HCT116 (cell line): ENCODE measurements around the gene ARHGAP9. TPM values are rescaled to one million over a fixed set of nuclear protein-coding genes. Genes with fewer than 3 reads are reported as not detected.

Experiments used
- ATAC-seq: fragments of 200-7000 bp; cut with Tn5 transposase; 2 replicates; pipeline ENCODE4 v1.9.1; 2020; ENCODE audit warnings: mild to moderate bottlenecking, moderate library complexity
- BruUV-seq: library from RNA; stranded (reverse); fragments of 400-500 nt; replicated peaks from 2 replicates; lab custom pipeline; 2021; lab: Mats Ljungman, UMichigan
- CTCF ChIA-PET: fragments of 300-600 bp; sonication (Branson Sonifier 250); formaldehyde crosslinking; loops from one replicate; lab custom pipeline; 2021; ENCODE audit warnings: antibody characterized with exemption; lab: Charles Lee
- POLR2A ChIA-PET: fragments of 300-600, 350-600 bp; sonication (Branson Sonifier 250); formaldehyde crosslinking; loops from one replicate; lab custom pipeline; 2021; ENCODE audit warnings: antibody characterized with exemption; lab: Charles Lee
- RAD21 ChIA-PET, 2 experiments: fragments of 300-600 bp; sonication (Branson Sonifier 250); formaldehyde crosslinking; loops; one replicate each; lab custom pipeline; 2023; ENCODE audit warnings: low total read pairs in 2 of 2; ENCODE audit not compliant: uncharacterized antibody in 2 of 2, unreplicated experiment in 2 of 2, low non-redundant PET in 1 of 2; lab: Charles Lee
- DNase-seq: peaks from one replicate; pipeline ENCODE4 v3.0.0-alpha.2; 2010; ENCODE audit warnings: low read depth, low spot score
- H2AFZ ChIP-seq: fragments of 200-600 bp; shearing (Covaris generic), sonication (generic); 2 replicates; pipeline ENCODE4 v1.6.1; 2017; ENCODE audit warnings: low read depth, mixed run types, mixed read lengths, antibody characterized with exemption, low read length; ENCODE audit not compliant: poor library complexity, severe bottlenecking
- H3K27ac ChIP-seq: 2 replicates; pipeline ENCODE4 v1.5.1; 2012; ENCODE audit warnings: low read depth, low read length
- H3K27me3 ChIP-seq: fragments of 200-600 bp; sonication (generic); 2 replicates; pipeline ENCODE4 v1.6.1; 2016; ENCODE audit warnings: mixed run types, low read length, mixed read lengths; ENCODE audit not compliant: insufficient read depth
- H3K36me3 ChIP-seq, 2 experiments: fragments of 200-500 bp in 1 of 2; fragments of 200-600 bp in 1 of 2; sonication (Bioruptor generic) in 1 of 2; sonication (generic) in 1 of 2; 2 replicates each; pipeline versions ENCODE4 v1.5.1 to v1.6.1; 2014 to 2016; ENCODE audit warnings: low read length in 2 of 2, inconsistent platforms in 1 of 2, mixed read lengths in 1 of 2, mixed run types in 1 of 2; ENCODE audit not compliant: insufficient read depth in 2 of 2, control insufficient read depth in 1 of 2
- H3K4me1 ChIP-seq, 2 experiments: fragments of 200-600 bp in 1 of 2; sonication (generic) in 1 of 2; 2 replicates each; pipeline versions ENCODE4 v1.5.1 to v1.6.1; 2012 to 2017; ENCODE audit warnings: low read length in 2 of 2, inconsistent platforms in 1 of 2, mild to moderate bottlenecking in 1 of 2, mixed read lengths in 1 of 2, mixed run types in 1 of 2, moderate library complexity in 1 of 2; ENCODE audit not compliant: insufficient read depth in 2 of 2, control insufficient read depth in 1 of 2
- H3K4me2 ChIP-seq: fragments of 200-600 bp; sonication (generic); 2 replicates; pipeline ENCODE4 v1.6.1; 2017; ENCODE audit warnings: mixed run types, low read length, mixed read lengths
- H3K4me3 ChIP-seq, 2 experiments: fragments of 200-600 bp in 1 of 2; sonication (generic) in 1 of 2; replicated peaks in 1 of 2; 2 replicates each; pipeline ENCODE4 v1.5.1; 2011 to 2016; ENCODE audit warnings: low read length in 2 of 2, control low read depth in 1 of 2, low read depth in 1 of 2, mild to moderate bottlenecking in 1 of 2, mixed read lengths in 1 of 2, mixed run types in 1 of 2
- H3K79me2 ChIP-seq: fragments of 200-600 bp; sonication (generic); 2 replicates; pipeline ENCODE4 v1.6.1; 2017; ENCODE audit warnings: mild to moderate bottlenecking, mixed run types, low read length, moderate library complexity, mixed read lengths; ENCODE audit not compliant: insufficient read depth
- H3K9ac ChIP-seq: fragments of 200-600 bp; sonication (generic); 2 replicates; pipeline ENCODE4 v1.6.1; 2016; ENCODE audit warnings: low read length, mixed read lengths
- H3K9me2 ChIP-seq: fragments of 200-600 bp; sonication (generic), shearing (Covaris generic); 2 replicates; pipeline ENCODE4 v1.6.1; 2017; ENCODE audit warnings: mixed run types, mild to moderate bottlenecking, moderate library complexity; ENCODE audit not compliant: insufficient read depth
- H3K9me3 ChIP-seq, 2 experiments: fragments of 200-500 bp in 1 of 2; fragments of 200-600 bp in 1 of 2; sonication (Bioruptor generic) in 1 of 2; sonication (generic) in 1 of 2; 2 replicates each; pipeline ENCODE4 v1.6.1; 2014 to 2017; ENCODE audit warnings: low read length in 2 of 2, mixed read lengths in 2 of 2, inconsistent platforms in 1 of 2, low read depth in 1 of 2, mild to moderate bottlenecking in 1 of 2, mixed run types in 1 of 2, moderate library complexity in 1 of 2; ENCODE audit not compliant: control insufficient read depth in 1 of 2, insufficient read depth in 1 of 2
- H4K20me1 ChIP-seq: fragments of 200-600 bp; sonication (generic), shearing (Covaris generic); 2 replicates; pipeline ENCODE4 v1.6.1; 2017; ENCODE audit warnings: mixed run types, mild to moderate bottlenecking, moderate library complexity; ENCODE audit not compliant: insufficient read depth
- CBX3 ChIP-seq: IDR thresholded peaks from 2 replicates; pipeline ENCODE4 v1.6.1; 2012; ENCODE audit warnings: low read depth
- CEBPB ChIP-seq: IDR thresholded peaks from 2 replicates; pipeline ENCODE4 v1.6.1; 2012; ENCODE audit warnings: low read depth
- CTCF ChIP-seq, 3 experiments: fragments of 200-600 bp in 1 of 3; sonication (generic) in 1 of 3; IDR thresholded peaks in 2 of 3; conservative IDR thresholded peaks in 1 of 3; 2 replicates each; pipeline ENCODE4 v1.5.1; 2012 to 2017; ENCODE audit warnings: low read depth in 2 of 3, low read length in 2 of 3, antibody characterized with exemption in 1 of 3, borderline replicate concordance in 1 of 3, control low read depth in 1 of 3, mild to moderate bottlenecking in 1 of 3, mixed read lengths in 1 of 3, mixed run types in 1 of 3, moderate library complexity in 1 of 3; ENCODE audit not compliant: insufficient read depth in 1 of 3
- EGR1 ChIP-seq: IDR thresholded peaks from 2 replicates; pipeline ENCODE4 v1.6.1; 2012; ENCODE audit warnings: low read depth
- EZH2phosphoT487 ChIP-seq: fragments of 200-600 bp; IDR thresholded peaks from 2 replicates; pipeline ENCODE4 v1.6.1; 2018; ENCODE audit warnings: antibody characterized with exemption, borderline replicate concordance
- MAX ChIP-seq: IDR thresholded peaks from 2 replicates; pipeline ENCODE4 v1.6.1; 2012
- POLR2A ChIP-seq: IDR thresholded peaks from 2 replicates; pipeline ENCODE4 v1.7.0; 2011; ENCODE audit warnings: borderline replicate concordance; ENCODE audit not compliant: insufficient read depth, insufficient read length; ENCODE audit errors: extremely low read depth
- POLR2AphosphoS5 ChIP-seq: IDR thresholded peaks from 2 replicates; pipeline ENCODE4 v1.6.1; 2011; ENCODE audit warnings: mild to moderate bottlenecking, low read depth, low read length, moderate library complexity
- RAD21 ChIP-seq: IDR thresholded peaks from 2 replicates; pipeline ENCODE4 v1.6.1; 2012; ENCODE audit warnings: low read depth, mild to moderate bottlenecking
- SIN3A ChIP-seq: IDR thresholded peaks from 2 replicates; pipeline ENCODE4 v1.6.1; 2012; ENCODE audit warnings: low read depth
- YY1 ChIP-seq: IDR thresholded peaks from 2 replicates; pipeline ENCODE4 v1.6.1; 2011; ENCODE audit warnings: low read length, low read depth, moderate library complexity, mild to moderate bottlenecking; ENCODE audit not compliant: insufficient replicate concordance; ENCODE audit errors: extremely low read depth
- ZNF274 ChIP-seq: fragments of 200-500 bp; sonication (Bioruptor generic); IDR thresholded peaks from 2 replicates; pipeline ENCODE4 v1.6.1; 2014; ENCODE audit warnings: mild to moderate bottlenecking, low read depth, low read length, inconsistent platforms
- intact Hi-C: fragments of 100-400 bp; cut with micrococcal nuclease; formaldehyde crosslinking; loops from 2 replicates; pipeline ENCODE4 v1.10.0; 2022
- total RNA-seq: library from RNA; stranded (reverse); gene quantifications from one replicate; pipeline ENCODE4 v1.2.1, GENCODE V29; 2021; ENCODE audit not compliant: unreplicated experiment
- TF ChIP-seq, protein P1 (sequence below): IDR thresholded peaks from 2 replicates; pipeline ENCODE4 v1.6.1; 2012
- TF ChIP-seq, protein P2 (sequence below): IDR thresholded peaks from 2 replicates; pipeline ENCODE4 v1.6.1; 2011; ENCODE audit warnings: mild to moderate bottlenecking, low read length, moderate library complexity; ENCODE audit not compliant: insufficient replicate concordance; ENCODE audit errors: extremely low read depth

ARHGAP9 gene
- total RNA-seq, 1 experiment from 2014 or later: 0.84 TPM

- H3K4me2 ChIP-seq: no peak overlapping the region
- H3K27me3 ChIP-seq: peaks cover 38% of the 10 kb centered on the region
- ChIA-PET CTCF (interaction anchor here (0.7 kb wide), 1 partner anchor 8 kb away, joined by 3 read pairs; no protein-coding TSS in a partner anchor), RAD21 (no interaction called here), POLR2A (no interaction called here)
- no peak overlapping the region for H3K4me3 ChIP-seq
- H4K20me1 ChIP-seq: no peaks in the 10 kb centered on the region
- TF ChIP-seq POLR2AphosphoS5 (no peak), MAX (no peak), SIN3A (no peak), ZNF274 (no peak)
- TF ChIP-seq, protein P1, sequence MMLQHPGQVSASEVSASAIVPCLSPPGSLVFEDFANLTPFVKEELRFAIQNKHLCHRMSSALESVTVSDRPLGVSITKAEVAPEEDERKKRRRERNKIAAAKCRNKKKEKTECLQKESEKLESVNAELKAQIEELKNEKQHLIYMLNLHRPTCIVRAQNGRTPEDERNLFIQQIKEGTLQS: no peak
- ATAC-seq (no peak), DNase-seq (no peak)
- no peaks in the 10 kb centered on the region for H3K9me2 ChIP-seq
- no peaks in the 10 kb centered on the region for H3K9me3 ChIP-seq
- no peak overlapping the region for H3K27ac ChIP-seq
- no peak overlapping the region for H2AFZ ChIP-seq
- no peak overlapping the region for H3K9ac ChIP-seq
- no peaks in the 10 kb centered on the region for H3K36me3 ChIP-seq
- no peaks in the 10 kb centered on the region for H3K79me2 ChIP-seq
- BruUV-seq: no TSS peak
- intact Hi-C loops: no loop called here
- H3K4me1 ChIP-seq: no peaks in the 10 kb centered on the region
Observed at GRCh38 chr12:57470970-57471656, 8.6 kb downstream of the ARHGAP9 start.

- H3K9me3 ChIP-seq: no peaks in the 10 kb centered on the region
- ChIA-PET CTCF (interaction anchor here (1.9 kb wide), 1 partner anchor 11 kb away, joined by 6 read pairs; no protein-coding TSS in a partner anchor), POLR2A (no interaction called here), RAD21 (no interaction called here)
- intact Hi-C loops: no loop called here
- no peak overlapping the region for H3K27ac ChIP-seq
- H3K9ac ChIP-seq: no peak overlapping the region
- ATAC-seq: no peak
- no peaks in the 10 kb centered on the region for H3K79me2 ChIP-seq
- H3K4me1 ChIP-seq: no peaks in the 10 kb centered on the region
- no peaks in the 10 kb centered on the region for H4K20me1 ChIP-seq
- H3K4me2 ChIP-seq: no peak overlapping the region
- no TSS peak for BruUV-seq
- H3K36me3 ChIP-seq: no peaks in the 10 kb centered on the region
- H2AFZ ChIP-seq: no peak overlapping the region
- no peaks in the 10 kb centered on the region for H3K9me2 ChIP-seq
- no peak for DNase-seq
- no peak overlapping the region for H3K4me3 ChIP-seq
- H3K27me3 ChIP-seq: peaks cover 38% of the 10 kb centered on the region
- TF ChIP-seq POLR2AphosphoS5 (no peak), MAX (no peak), YY1 (no peak), POLR2A (no peak), CBX3 (no peak), CEBPB (no peak), RAD21 (no peak), CTCF (IDR thresholded peaks at IDR 0.05 in 2 of 3, conservative IDR thresholded peaks at IDR 0.05 in 1 of 3; ENCODE audit: borderline replicate concordance in 1 of 3, insufficient read depth in 1 of 3, low read depth in 2 of 3, low read length in 2 of 3) (no peak), EGR1 (no peak), EZH2phosphoT487 (no peak)
- TF ChIP-seq, protein P2, sequence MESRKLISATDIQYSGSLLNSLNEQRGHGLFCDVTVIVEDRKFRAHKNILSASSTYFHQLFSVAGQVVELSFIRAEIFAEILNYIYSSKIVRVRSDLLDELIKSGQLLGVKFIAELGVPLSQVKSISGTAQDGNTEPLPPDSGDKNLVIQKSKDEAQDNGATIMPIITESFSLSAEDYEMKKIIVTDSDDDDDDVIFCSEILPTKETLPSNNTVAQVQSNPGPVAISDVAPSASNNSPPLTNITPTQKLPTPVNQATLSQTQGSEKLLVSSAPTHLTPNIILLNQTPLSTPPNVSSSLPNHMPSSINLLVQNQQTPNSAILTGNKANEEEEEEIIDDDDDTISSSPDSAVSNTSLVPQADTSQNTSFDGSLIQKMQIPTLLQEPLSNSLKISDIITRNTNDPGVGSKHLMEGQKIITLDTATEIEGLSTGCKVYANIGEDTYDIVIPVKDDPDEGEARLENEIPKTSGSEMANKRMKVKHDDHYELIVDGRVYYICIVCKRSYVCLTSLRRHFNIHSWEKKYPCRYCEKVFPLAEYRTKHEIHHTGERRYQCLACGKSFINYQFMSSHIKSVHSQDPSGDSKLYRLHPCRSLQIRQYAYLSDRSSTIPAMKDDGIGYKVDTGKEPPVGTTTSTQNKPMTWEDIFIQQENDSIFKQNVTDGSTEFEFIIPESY: no peak
Observed at GRCh38 chr12:57470286-57470969, 9.2 kb downstream of the ARHGAP9 start.
